Astrocyte of the spinal cord (primary cell): ENCODE results near the gene C5orf58.

ENCODE experiments used
- DNase-seq: peaks from one replicate; pipeline ENCODE4 v3.0.0; 2011; ENCODE audit warnings: low read depth, low spot score
- H3K4me3 ChIP-seq: 2 replicates; pipeline ENCODE4 v1.5.1; 2011; ENCODE audit warnings: low read depth, mild to moderate bottlenecking, low read length, moderate library complexity
- in situ Hi-C: cut with HindIII; loops from 2 replicates; pipeline ENCODE4 v1.10.0; 2017; ENCODE audit warnings: low sequenced_read_pairs
- TF ChIP-seq, protein P1 (sequence below): IDR thresholded peaks from 2 replicates; pipeline ENCODE4 v1.5.1; 2012; ENCODE audit warnings: low read depth, mild to moderate bottlenecking, low read length, inconsistent platforms

C5orf58 gene

DNA sequence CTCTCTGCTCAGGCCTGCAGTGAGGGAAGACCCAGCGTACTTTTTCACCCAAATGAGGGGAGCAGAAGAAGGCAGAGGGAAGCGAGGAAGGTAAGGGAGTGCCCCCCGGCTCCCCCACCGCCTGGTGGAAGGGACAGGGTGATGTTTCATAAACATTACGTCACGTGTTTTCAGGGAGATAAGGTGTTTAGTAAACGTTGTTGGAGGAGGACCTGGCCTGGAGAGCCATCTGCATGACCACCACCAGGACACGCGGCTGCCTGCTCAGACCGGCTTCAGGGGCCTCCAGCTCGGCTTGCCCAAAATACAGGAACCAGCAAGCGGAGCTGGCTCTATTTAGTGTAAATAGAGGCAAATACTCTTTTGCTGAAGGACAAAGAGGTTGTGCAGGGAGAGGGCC, 40.0 kb upstream of the C5orf58 start:
- in situ Hi-C loops: no loop called here
- no peak overlapping the region for H3K4me3 ChIP-seq

DNA sequence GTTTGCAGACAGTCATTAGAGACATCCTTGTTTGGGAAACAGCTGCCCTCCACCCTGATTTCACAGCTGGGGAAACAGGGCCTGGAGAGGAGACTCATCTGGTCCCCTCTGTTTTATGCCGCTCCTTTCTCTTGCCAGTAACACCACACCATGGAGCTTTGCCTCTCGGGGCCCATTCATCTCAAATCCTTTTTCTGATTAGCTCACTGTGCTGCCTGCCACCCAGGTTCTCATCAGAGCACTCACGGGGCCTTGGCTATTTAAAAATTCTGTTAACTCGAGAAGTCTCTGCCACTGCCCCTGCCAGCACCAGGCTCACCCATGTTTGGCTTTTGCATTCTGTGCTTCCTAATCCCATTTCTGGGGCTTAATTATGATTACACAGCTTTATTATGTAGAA, 36.8 kb upstream of the C5orf58 start:
- H3K4me3 ChIP-seq: no peak overlapping the region
- no peak for DNase-seq
- in situ Hi-C loops: no loop called here
- TF ChIP-seq, protein P1, sequence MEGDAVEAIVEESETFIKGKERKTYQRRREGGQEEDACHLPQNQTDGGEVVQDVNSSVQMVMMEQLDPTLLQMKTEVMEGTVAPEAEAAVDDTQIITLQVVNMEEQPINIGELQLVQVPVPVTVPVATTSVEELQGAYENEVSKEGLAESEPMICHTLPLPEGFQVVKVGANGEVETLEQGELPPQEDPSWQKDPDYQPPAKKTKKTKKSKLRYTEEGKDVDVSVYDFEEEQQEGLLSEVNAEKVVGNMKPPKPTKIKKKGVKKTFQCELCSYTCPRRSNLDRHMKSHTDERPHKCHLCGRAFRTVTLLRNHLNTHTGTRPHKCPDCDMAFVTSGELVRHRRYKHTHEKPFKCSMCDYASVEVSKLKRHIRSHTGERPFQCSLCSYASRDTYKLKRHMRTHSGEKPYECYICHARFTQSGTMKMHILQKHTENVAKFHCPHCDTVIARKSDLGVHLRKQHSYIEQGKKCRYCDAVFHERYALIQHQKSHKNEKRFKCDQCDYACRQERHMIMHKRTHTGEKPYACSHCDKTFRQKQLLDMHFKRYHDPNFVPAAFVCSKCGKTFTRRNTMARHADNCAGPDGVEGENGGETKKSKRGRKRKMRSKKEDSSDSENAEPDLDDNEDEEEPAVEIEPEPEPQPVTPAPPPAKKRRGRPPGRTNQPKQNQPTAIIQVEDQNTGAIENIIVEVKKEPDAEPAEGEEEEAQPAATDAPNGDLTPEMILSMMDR: no peak

More for the DNA sequence above, 40.0 kb upstream of the C5orf58 start:
- TF ChIP-seq, protein P1: no peak
- no peak for DNase-seq

DNA sequence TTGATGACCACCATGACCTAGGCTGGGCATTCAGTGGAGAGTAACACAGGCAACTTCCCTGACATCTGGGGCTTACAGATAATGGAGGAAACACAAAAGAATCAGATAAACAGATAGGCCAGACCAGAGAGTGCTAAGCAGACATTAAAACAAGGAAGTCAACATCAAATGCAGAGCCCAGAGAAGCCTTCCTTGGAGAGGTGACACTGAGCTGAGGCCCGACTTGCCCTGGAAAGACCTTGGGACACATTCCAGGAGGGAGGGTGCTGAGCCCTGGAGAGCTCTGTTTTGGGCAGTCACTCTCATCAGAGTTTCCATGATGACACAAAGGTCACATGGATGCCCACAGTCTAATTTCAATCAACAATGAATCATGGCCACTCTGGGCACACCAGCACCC, 31.9 kb upstream of the C5orf58 start:
- H3K4me3 ChIP-seq: no peak overlapping the region
- in situ Hi-C loops: no loop called here
- TF ChIP-seq, protein P1: no peak
- DNase-seq: no peak

DNA sequence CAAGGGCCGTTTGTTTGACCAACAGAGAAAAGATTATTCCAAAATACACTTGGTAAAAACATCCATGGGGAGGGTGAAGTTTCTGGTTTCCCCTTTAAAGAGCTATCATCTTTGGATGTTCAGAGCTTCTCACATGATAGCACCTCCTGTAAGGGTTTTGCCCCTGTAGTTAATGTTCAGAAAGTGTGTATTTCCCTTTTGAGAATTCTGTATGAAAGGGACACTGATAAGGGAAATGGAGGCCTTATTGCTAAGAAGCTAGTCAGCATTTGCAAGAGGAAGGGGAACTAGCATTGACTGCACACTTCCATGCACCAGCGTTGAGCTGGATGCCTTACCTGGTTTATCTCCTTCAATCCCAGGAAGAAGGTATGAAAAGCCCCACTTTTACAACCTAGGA, 31.5 kb upstream of the C5orf58 start:
- no peak for DNase-seq
- TF ChIP-seq, protein P1: no peak
- no peak overlapping the region for H3K4me3 ChIP-seq
- in situ Hi-C loops: no loop called here

DNA sequence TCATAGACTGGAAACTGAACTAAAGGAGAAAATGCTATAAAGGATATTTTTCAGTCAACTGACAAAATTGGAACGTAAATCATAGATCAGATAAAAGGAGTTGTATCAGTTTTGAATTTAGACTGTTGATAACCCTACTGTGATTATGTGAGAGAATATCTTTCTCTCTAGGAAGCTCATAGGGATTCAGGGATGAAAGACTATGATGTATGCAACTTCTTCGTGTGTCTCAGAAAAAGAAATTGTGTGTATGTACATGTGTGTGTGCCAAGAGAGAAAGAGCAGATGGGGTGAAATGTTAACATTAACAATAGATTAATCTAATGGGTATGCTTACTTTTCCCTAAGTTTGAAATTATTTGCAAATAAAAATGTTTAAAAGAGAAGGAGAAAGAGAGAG, 30.7 kb upstream of the C5orf58 start:
- TF ChIP-seq, protein P1: no peak
- in situ Hi-C loops: no loop called here
- no peak overlapping the region for H3K4me3 ChIP-seq
- no peak for DNase-seq

DNA sequence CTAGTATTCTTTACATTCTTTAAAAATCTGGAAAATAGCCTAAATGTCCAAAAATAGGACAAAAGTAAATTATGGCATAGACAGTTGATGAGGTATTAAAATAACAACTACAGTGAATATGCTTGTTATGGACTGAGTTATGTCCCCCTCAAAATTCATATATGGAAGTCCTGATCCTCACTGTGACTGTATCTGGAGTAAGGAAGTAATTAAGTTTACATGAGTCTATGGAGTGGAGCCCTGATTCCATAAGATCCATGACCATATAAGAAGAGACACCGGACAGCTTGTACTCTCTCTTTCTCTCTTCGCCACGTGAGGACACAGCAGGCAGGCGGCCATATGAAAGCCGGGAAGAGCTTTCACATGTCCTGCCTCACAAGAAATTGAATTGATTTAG, 28.6 kb upstream of the C5orf58 start:
- TF ChIP-seq, protein P1: no peak
- no peak overlapping the region for H3K4me3 ChIP-seq
- DNase-seq: no peak
- in situ Hi-C loops: no loop called here

DNA sequence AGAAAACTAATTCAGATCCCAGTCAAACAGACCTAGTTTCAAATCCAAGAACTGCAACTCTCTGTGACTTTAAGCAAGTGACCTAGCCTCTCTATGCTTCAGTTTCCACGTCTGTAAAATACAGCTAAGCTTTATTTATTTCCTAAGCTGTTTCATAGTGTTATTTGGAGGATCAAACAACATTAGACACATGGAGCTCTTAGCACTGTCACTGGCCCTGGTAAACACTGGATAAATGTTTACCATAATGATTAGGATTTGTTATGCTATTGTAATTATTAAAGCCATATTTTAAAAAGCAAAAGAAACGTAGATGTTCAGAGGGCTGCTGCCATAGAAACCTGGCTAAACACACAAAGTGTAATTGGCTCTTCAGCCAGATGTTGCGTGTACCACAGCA, 26.6 kb upstream of the C5orf58 start:
- in situ Hi-C loops: no loop called here
- DNase-seq: no peak
- no peak overlapping the region for H3K4me3 ChIP-seq
- TF ChIP-seq, protein P1: no peak
